ENCODE measurements around the gene TEX29. TPM values are rescaled to one million over a fixed set of nuclear protein-coding genes. Genes with fewer than 3 reads are reported as not detected.

The TEX29 gene
- total RNA-seq, 1 experiment from 2014 or later = 0.33 TPM

GRCh38 chr13:111387945-111388600 is 67.6 kb downstream of the TEX29 start:
- Mint-ChIP-seq H3K9me3 (no peaks in the 10 kb centered on the region), H3K36me3 (ENCODE audit: insufficient read depth in 1 of 3, low read depth in 3 of 3) (no peaks in the 10 kb centered on the region), H3K27ac (no peak overlapping the region), H3K4me3 (no peak overlapping the region), H3K4me1 (no peaks in the 10 kb centered on the region), H3K27me3 (ENCODE audit: low read depth) (peaks cover 3% of the 10 kb centered on the region)
- Histone ChIP-seq H2AFZ (ENCODE audit: low read length) (no peak overlapping the region), H4K8ac (replicated peaks; ENCODE audit: insufficient read length, low read depth, low read length) (no peak overlapping the region), H4K20me1 (ENCODE audit: control insufficient read depth, insufficient read depth, insufficient read length) (no peaks in the 10 kb centered on the region), H2BK20ac (ENCODE audit: low read depth, low read length, poor library complexity, severe bottlenecking) (no peak overlapping the region), H4K5ac (ENCODE audit: insufficient read length, low read depth, low read length) (no peak overlapping the region), H2BK5ac (ENCODE audit: insufficient read length, low read length) (no peak overlapping the region), H3K56ac (ENCODE audit: insufficient read length, low read depth, low read length) (no peak overlapping the region), H4K91ac (ENCODE audit: insufficient read length, low read depth, low read length) (no peak overlapping the region), H2BK120ac (ENCODE audit: low read depth, low read length, poor library complexity, severe bottlenecking) (no peak overlapping the region), H2AK5ac (ENCODE audit: insufficient read length, low read length) (no peak overlapping the region), H3K14ac (ENCODE audit: insufficient read depth, low read length) (no peak overlapping the region), H3K4ac (ENCODE audit: low read depth, low read length) (no peak overlapping the region), H3K18ac (ENCODE audit: insufficient read length, low read depth, low read length) (no peak overlapping the region), H3K27ac (ENCODE audit: insufficient read length, low read depth, low read length) (no peak overlapping the region), H3K23ac (ENCODE audit: insufficient read length, low read depth, low read length) (no peak overlapping the region), H3K4me2 (ENCODE audit: insufficient read depth, insufficient read length, low read length) (no peak overlapping the region), H2BK15ac (ENCODE audit: low read depth, low read length) (no peak overlapping the region), H3K79me2 (ENCODE audit: insufficient read depth, low read length) (no peaks in the 10 kb centered on the region), H3K79me1 (ENCODE audit: insufficient read depth, low read depth, low read length, poor library complexity, severe bottlenecking) (no peaks in the 10 kb centered on the region), H2BK12ac (ENCODE audit: insufficient read length, low read depth, low read length) (no peak overlapping the region), H3K23me2 (ENCODE audit: insufficient read length, low read depth, low read length, poor library complexity, severe bottlenecking) (no peaks in the 10 kb centered on the region), H3T11ph (ENCODE audit: low read length) (no peak overlapping the region), H3K27me3 (ENCODE audit: insufficient read depth, low read length) (no peaks in the 10 kb centered on the region), H3K9ac (ENCODE audit: extremely low read depth, insufficient read length, low read length) (no peak overlapping the region), H3K9me3 (ENCODE audit: control insufficient read depth, low read depth, low read length) (no peaks in the 10 kb centered on the region), H3K4me1 (ENCODE audit: insufficient read depth, low read length) (no peaks in the 10 kb centered on the region; the same call in 1 of the 2 replicates)
- no CpG with 5 or more reads among the region's 18 CpGs for WGBS (ENCODE audit: extremely low coverage, insufficient read length, low lambda C conversion rate)
- DNase-seq = no peak
- no peak for TF ChIP-seq CTCF (conservative IDR thresholded peaks at IDR 0.05)
